CD4-positive, CD25-positive, alpha-beta regulatory T cell (primary cell): Measurements from ENCODE around the gene PML. TPM values are rescaled to one million over a fixed set of nuclear protein-coding genes. Genes with fewer than 3 reads are reported as not detected.
A peak's percentile ranks its signal among the peaks of the same experiment; 100 is the strongest.

Experiments
- ATAC-seq, 2 donors: fragments of 150-1000 bp; cut with Tn5 transposase; one replicate each; pipeline ENCODE4 v1.10.0; 2021; ENCODE audit warnings: low read depth in 2 of 2, moderate number of reproducible peaks in 2 of 2, moderate library complexity in 1 of 2
- DNase-seq, 3 donors: peaks; one replicate each; pipeline versions ENCODE4 v3.0.0 to v3.0.0-alpha.2; 2012 to 2022; ENCODE audit warnings: mixed read lengths in 1 of 3
- H3K27ac ChIP-seq: one replicate; pipeline ENCODE4 v1.7.0; 2013; ENCODE audit warnings: mild to moderate bottlenecking, low read length; ENCODE audit not compliant: insufficient read depth, poor library complexity, severe bottlenecking
- H3K27me3 ChIP-seq: one replicate; pipeline ENCODE4 v1.7.0; 2013; ENCODE audit warnings: low read length; ENCODE audit not compliant: control insufficient read depth, insufficient read depth
- H3K36me3 ChIP-seq: one replicate; pipeline ENCODE4 v1.7.0; 2013; ENCODE audit warnings: mild to moderate bottlenecking, low read length, moderate library complexity; ENCODE audit not compliant: control insufficient read depth, insufficient read depth
- H3K4me1 ChIP-seq: 2 replicates; pipeline ENCODE4 v1.7.0; 2013; ENCODE audit warnings: mild to moderate bottlenecking, low read length; ENCODE audit not compliant: insufficient read depth, control insufficient read depth, poor library complexity, severe bottlenecking
- H3K4me3 ChIP-seq: one replicate; pipeline ENCODE4 v1.7.0; 2013; ENCODE audit warnings: low read depth, mild to moderate bottlenecking, low read length, moderate library complexity
- H3K9me3 ChIP-seq, 2 experiments: 1 replicate in 1 of 2; 2 replicates in 1 of 2; pipeline ENCODE4 v1.7.0; 2013; ENCODE audit warnings: low read length in 2 of 2, mild to moderate bottlenecking in 1 of 2, moderate library complexity in 1 of 2; ENCODE audit not compliant: control insufficient read depth in 2 of 2
- H3K27ac Mint-ChIP-seq, 3 donors: one replicate each; pipeline ENCODE4 v1.8.0; 2020 to 2022; ENCODE audit warnings: mild to moderate bottlenecking in 3 of 3, mixed read lengths in 3 of 3, moderate library complexity in 2 of 3
- H3K27me3 Mint-ChIP-seq: one replicate; pipeline ENCODE4 v1.8.0; 2022; ENCODE audit warnings: mild to moderate bottlenecking, mixed read lengths
- H3K36me3 Mint-ChIP-seq: one replicate; pipeline ENCODE4 v1.8.0; 2020; ENCODE audit warnings: mixed read lengths
- H3K4me1 Mint-ChIP-seq, 4 donors: one replicate each; pipeline ENCODE4 v1.8.0; 2020 to 2022; ENCODE audit warnings: mixed read lengths in 4 of 4, mild to moderate bottlenecking in 1 of 4
- H3K4me3 Mint-ChIP-seq, 4 donors: one replicate each; pipeline ENCODE4 v1.8.0; 2020 to 2022; ENCODE audit warnings: mild to moderate bottlenecking in 4 of 4, mixed read lengths in 4 of 4, moderate library complexity in 3 of 4
- H3K9me3 Mint-ChIP-seq, 7 donors: one replicate each; pipeline ENCODE4 v1.8.0; 2020 to 2022; ENCODE audit warnings: mixed read lengths in 7 of 7, mild to moderate bottlenecking in 3 of 7, moderate library complexity in 2 of 7
- polyA plus RNA-seq, 4 donors: library from polyadenylated mRNA; unstranded; fragments of 300-500 nt; fragmentation: Illumina TruSeq; gene quantifications; one replicate each; pipeline ENCODE4 v1.2.3, GENCODE V29; 2021
- total RNA-seq: library from RNA; stranded (reverse); gene quantifications from one replicate; pipeline ENCODE4 v1.2.3, GENCODE V29; 2022

PML gene
- 57.6 TPM for total RNA-seq
- polyA plus RNA-seq: 10 to 100 TPM; 13.7 to 24.0 (median 20.8) TPM

DNA sequence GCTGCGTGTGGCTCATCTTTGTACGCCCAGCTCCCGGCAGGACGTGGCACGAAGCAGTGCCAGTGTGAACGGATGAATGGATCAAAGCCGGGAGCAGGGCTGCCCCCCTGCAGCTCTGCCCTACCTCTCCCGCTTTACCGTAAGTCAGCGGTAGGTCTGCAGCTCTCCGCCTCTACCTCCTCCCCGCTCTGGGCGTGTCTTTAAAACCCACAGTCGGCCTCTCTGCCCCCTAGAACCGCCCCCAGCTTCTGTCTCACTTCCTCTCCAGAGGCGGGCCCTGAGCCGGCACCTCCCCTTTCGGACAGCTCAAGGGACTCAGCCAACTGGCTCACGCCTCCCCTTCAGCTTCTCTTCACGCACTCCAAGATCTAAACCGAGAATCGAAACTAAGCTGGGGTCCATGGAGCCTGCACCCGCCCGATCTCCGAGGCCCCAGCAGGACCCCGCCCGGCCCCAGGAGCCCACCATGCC lies at the start of gene PML:
PML (plus strand) TSS at position 304 of the 471 bp plus-strand sequence; CDS start at position 401, 97 bp downstream.
- Mint-ChIP-seq H3K4me1 (peaks cover 22 to 81% (median 44%) of the 10 kb centered on the region in 4 donors), H3K4me3 (peak within 1 kb of the TSS; percentile 92 to 99 (median 98)), H3K27ac (peak within 1 kb of the TSS; percentile 95 to 99 (median 97)), H3K27me3 (peaks cover 4% of the 10 kb centered on the region), H3K36me3 (peaks cover 11% of the 10 kb centered on the region), H3K9me3 (no peaks in the 10 kb centered on the region)
- no peaks in the 10 kb centered on the region for H3K27me3 ChIP-seq
- ATAC-seq (peak; percentile 81 to 83), DNase-seq (peak; percentile 87 to 97 (median 93))
- H3K27ac ChIP-seq: peak within 1 kb of the TSS; percentile 94
- H3K36me3 ChIP-seq: peaks cover 11% of the 10 kb centered on the region
- no peaks in the 10 kb centered on the region for H3K9me3 ChIP-seq
- H3K4me3 ChIP-seq: peak within 1 kb of the TSS; percentile 85
- H3K4me1 ChIP-seq: peaks cover 74% of the 10 kb centered on the region

DNA sequence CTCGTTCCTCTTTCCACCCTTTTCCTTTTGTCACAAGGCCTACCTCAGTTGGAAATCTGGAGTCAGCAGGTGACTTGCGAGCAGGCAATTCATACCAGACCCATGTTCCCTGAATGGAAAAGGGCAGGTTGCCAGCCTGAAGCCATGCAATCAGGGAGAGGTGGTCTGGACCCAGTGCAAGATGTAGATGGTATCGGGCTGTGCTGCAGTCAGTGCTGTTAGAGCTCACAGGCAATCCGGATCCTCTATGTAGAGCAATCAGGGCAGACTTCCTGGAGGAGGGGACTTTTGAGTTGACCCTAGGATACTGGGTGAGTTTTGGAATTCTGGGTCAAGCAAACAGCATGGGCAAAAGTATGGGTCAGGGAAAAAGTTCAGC lies 49.4 kb upstream of the PML start:
- ATAC-seq: no peak
- no peak overlapping the region for H3K27ac ChIP-seq
- no peaks in the 10 kb centered on the region for H3K27me3 ChIP-seq
- no peaks in the 10 kb centered on the region for H3K36me3 Mint-ChIP-seq
- no peaks in the 10 kb centered on the region for H3K36me3 ChIP-seq
- H3K4me3 ChIP-seq: no peak overlapping the region
- H3K4me1 ChIP-seq: peaks cover 21% of the 10 kb centered on the region
- H3K27me3 Mint-ChIP-seq: no peaks in the 10 kb centered on the region
- peaks cover 0 to 35% (median 15%) of the 10 kb centered on the region in 4 donors for H3K4me1 Mint-ChIP-seq
- no peaks in the 10 kb centered on the region for H3K9me3 Mint-ChIP-seq
- no peaks in the 10 kb centered on the region for H3K9me3 ChIP-seq
- H3K27ac Mint-ChIP-seq: no peak overlapping the region
- DNase-seq: no peak
- H3K4me3 Mint-ChIP-seq: no peak overlapping the region

DNA sequence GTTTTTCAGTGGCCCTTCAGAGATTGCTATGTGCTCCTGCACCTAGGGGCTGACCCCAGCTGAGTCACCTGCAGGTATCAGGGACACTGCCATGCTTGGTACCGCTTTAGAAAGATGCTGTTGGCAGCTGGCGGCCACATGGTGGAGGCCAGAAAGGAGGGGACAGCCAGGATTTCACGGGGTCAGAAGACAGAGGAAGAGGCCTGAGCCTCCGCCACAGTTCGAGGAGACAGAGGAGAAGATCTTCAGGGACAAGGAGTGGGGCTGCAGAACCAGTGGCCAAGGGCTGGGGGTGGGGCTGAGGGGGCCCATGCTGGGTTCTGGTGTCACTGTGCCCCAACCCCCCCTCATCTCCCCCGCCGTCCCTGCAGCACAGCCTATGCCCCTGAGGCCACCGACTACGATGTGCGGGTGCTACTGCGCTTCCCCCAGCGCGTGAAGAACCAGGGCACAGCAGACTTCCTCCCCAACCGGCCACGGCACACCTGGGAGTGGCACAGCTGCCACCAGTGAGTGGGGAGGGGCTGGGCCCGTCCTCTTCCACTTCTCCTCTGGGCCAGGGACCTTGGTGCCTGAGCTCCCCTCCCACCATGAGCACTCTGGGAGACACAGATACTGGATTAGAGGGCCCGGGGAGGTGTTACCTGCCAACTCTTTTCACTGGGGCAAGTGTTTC lies 48.3 kb upstream of the PML start:
- no peak overlapping the region for H3K4me3 Mint-ChIP-seq
- no peak for ATAC-seq
- H3K27ac Mint-ChIP-seq: peak overlapping the region in 1 of 3 donors; percentile 68
- H3K27ac ChIP-seq: no peak overlapping the region
- H3K4me3 ChIP-seq: no peak overlapping the region
- no peaks in the 10 kb centered on the region for H3K9me3 Mint-ChIP-seq
- H3K27me3 ChIP-seq: no peaks in the 10 kb centered on the region
- H3K27me3 Mint-ChIP-seq: no peaks in the 10 kb centered on the region
- H3K36me3 ChIP-seq: no peaks in the 10 kb centered on the region
- DNase-seq: no peak
- no peaks in the 10 kb centered on the region for H3K36me3 Mint-ChIP-seq
- no peaks in the 10 kb centered on the region for H3K9me3 ChIP-seq
- H3K4me1 ChIP-seq: peaks cover 22% of the 10 kb centered on the region
- H3K4me1 Mint-ChIP-seq: peaks cover 0 to 30% (median 16%) of the 10 kb centered on the region in 4 donors

DNA sequence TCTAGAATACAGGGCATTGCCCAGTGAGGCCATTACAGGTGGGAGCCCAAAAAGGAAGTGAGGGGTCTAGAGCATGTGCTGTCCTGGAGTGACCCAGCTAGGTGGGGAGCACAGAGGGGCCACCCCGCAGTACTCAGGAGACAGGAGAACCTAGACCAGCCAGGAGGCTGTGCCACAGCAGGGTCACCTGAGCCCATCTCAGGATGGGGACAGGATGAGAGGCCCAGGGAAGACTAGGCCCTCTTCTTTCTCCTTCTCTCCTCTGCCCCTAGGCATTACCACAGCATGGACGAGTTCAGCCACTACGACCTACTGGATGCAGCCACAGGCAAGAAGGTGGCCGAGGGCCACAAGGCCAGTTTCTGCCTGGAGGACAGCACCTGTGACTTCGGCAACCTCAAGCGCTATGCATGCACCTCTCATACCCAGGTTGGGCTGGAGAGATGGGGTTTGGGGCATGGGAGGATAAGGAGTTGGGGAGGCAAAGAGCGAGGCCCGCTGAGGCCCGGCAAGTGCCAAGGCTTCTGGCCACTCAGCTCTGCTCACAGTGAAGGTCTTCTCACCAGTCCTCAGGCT lies 47.6 kb upstream of the PML start:
- ATAC-seq: no peak
- H3K4me1 Mint-ChIP-seq: peaks cover 0 to 27% (median 15%) of the 10 kb centered on the region in 4 donors

GRCh38 chr15:73947651-73948050 lies 46.9 kb upstream of the PML start:
- Mint-ChIP-seq H3K36me3 (no peaks in the 10 kb centered on the region), H3K4me1 (peaks cover 0 to 19% (median 11%) of the 10 kb centered on the region in 4 donors), H3K27ac (no peak overlapping the region), H3K9me3 (no peaks in the 10 kb centered on the region), H3K4me3 (no peak overlapping the region), H3K27me3 (no peaks in the 10 kb centered on the region)
- H3K27me3 ChIP-seq: no peaks in the 10 kb centered on the region
- H3K27ac ChIP-seq: no peak overlapping the region
- no peak for DNase-seq
- no peaks in the 10 kb centered on the region for H3K36me3 ChIP-seq
- ATAC-seq: no peak
- H3K4me3 ChIP-seq: no peak overlapping the region
- no peaks in the 10 kb centered on the region for H3K9me3 ChIP-seq
- peaks cover 10% of the 10 kb centered on the region for H3K4me1 ChIP-seq

More for the DNA sequence above, 47.6 kb upstream of the PML start:
- H3K4me3 ChIP-seq: no peak overlapping the region
- peak overlapping the region in 1 of 3 donors; percentile 68 for H3K27ac Mint-ChIP-seq
- no peaks in the 10 kb centered on the region for H3K36me3 ChIP-seq
- no peaks in the 10 kb centered on the region for H3K27me3 Mint-ChIP-seq
- H3K9me3 Mint-ChIP-seq: no peaks in the 10 kb centered on the region
- H3K27me3 ChIP-seq: no peaks in the 10 kb centered on the region
- H3K27ac ChIP-seq: no peak overlapping the region
- H3K4me1 ChIP-seq: peaks cover 18% of the 10 kb centered on the region
- no peak overlapping the region for H3K4me3 Mint-ChIP-seq
- no peaks in the 10 kb centered on the region for H3K36me3 Mint-ChIP-seq
- DNase-seq: no peak
- H3K9me3 ChIP-seq: no peaks in the 10 kb centered on the region

GRCh38 chr15:73948396-73948795 lies 46.1 kb upstream of the PML start:
- ATAC-seq: no peak
- Mint-ChIP-seq H3K9me3 (no peaks in the 10 kb centered on the region), H3K27ac (no peak overlapping the region), H3K4me1 (peaks cover 0 to 17% (median 10%) of the 10 kb centered on the region in 4 donors), H3K36me3 (no peaks in the 10 kb centered on the region), H3K27me3 (no peaks in the 10 kb centered on the region), H3K4me3 (no peak overlapping the region)
- Histone ChIP-seq H3K36me3 (no peaks in the 10 kb centered on the region), H3K27me3 (no peaks in the 10 kb centered on the region), H3K27ac (no peak overlapping the region), H3K4me1 (peaks cover 7% of the 10 kb centered on the region), H3K9me3 (no peaks in the 10 kb centered on the region), H3K4me3 (no peak overlapping the region)
- no peak for DNase-seq

GRCh38 chr15:73948982-73949381 lies 45.5 kb upstream of the PML start:
- Mint-ChIP-seq H3K27ac (no peak overlapping the region), H3K27me3 (no peaks in the 10 kb centered on the region), H3K4me3 (no peak overlapping the region), H3K9me3 (no peaks in the 10 kb centered on the region), H3K36me3 (no peaks in the 10 kb centered on the region), H3K4me1 (peaks cover 0 to 17% (median 10%) of the 10 kb centered on the region in 4 donors)
- Histone ChIP-seq H3K4me3 (no peak overlapping the region), H3K36me3 (no peaks in the 10 kb centered on the region), H3K27me3 (no peaks in the 10 kb centered on the region), H3K27ac (no peak overlapping the region), H3K4me1 (peaks cover 7% of the 10 kb centered on the region), H3K9me3 (no peaks in the 10 kb centered on the region)
- ATAC-seq (no peak), DNase-seq (no peak)
